HG02870 (cell line): ENCODE measurements around the gene CADPS.

Source experiments
- ATAC-seq: cut with Tn5 transposase; IDR thresholded peaks from one replicate; pipeline ENCODE4 v1.9.1; 2021; ENCODE audit warnings: mild to moderate bottlenecking, moderate library complexity; ENCODE audit not compliant: unreplicated experiment

CADPS gene

GRCh38 chr3:62527474-62527873 is 347.7 kb downstream of the CADPS start:
- no peak for ATAC-seq

GRCh38 chr3:62525281-62525680 is 349.9 kb downstream of the CADPS start:
- no peak for ATAC-seq

- no peak for ATAC-seq
Observed at GRCh38 chr3:62523672-62524071, 351.5 kb downstream of the CADPS start.

DNA sequence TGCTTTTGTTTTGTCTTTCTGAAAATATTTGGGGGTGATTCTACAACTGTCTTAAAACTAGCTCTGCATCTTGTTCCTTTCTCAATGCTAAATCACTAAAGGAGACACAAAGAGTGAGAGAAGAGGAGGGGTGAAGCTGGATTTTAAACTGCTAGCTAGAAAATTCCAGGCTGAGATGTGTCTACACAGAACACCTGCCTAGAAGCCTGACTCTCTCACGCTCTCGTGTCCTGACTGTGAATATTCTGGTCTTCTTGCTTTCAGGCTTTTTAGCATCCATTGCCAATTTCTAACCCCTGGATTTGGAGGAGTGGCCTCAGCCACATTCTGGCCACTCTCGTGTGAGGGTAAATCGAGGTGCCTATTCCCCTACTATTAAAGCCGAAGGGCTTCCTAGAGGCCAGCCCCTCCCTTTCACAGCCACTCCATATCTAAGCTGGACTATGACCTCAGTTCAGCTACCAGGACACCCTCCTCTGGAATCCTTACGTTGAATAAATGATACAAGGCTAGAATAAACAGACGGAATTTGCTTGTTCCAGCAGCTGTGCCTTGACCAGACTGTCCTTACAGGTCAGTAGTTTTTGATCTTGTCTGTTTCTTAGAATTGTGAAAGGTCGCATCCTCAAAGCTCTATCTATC is 353.6 kb downstream of the CADPS start:
- ATAC-seq, result no peak

DNA sequence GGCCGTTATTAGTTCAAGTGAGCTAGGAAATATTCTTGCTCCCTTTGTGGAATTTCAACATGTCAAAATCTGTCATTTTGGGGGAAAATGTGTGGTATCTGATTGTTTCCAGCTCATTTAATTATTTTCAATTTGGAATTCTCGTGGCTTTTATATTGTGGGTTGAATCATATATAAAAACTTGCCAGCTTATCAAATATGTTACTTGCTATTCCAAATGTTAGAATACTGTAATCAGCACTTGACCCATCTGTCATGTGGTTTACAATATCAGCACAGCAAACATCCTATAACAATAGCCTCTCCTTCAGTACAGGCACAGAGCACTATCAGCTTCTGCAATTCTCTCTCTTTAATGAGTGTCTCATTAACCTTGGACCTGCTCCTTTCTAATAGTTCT is 371.7 kb downstream of the CADPS start:
- no peak for ATAC-seq

- no peak for ATAC-seq
Observed at GRCh38 chr3:62502315-62503300, 372.6 kb downstream of the CADPS start.

DNA sequence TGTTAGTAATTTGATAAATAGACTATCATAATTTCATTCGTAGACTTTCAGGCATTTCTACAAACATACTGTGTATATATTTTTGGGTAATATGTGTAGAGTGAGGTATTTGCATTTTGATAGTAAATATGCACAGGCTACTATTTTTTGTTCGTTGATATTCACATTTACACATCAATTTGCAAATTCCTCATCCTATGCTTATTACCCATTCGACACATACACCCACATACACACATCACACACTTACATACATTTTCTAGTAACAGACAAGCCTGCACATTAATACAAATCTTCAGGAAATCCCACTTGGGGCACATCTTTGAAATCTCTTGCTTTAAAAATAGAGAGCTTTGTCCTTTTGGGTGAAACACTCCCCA is 373.9 kb downstream of the CADPS start:
- no peak for ATAC-seq

GRCh38 chr3:62500556-62501288 is 374.5 kb downstream of the CADPS start:
- no peak for ATAC-seq

- no peak for ATAC-seq
Observed at GRCh38 chr3:62497156-62497555, 378.1 kb downstream of the CADPS start.

DNA sequence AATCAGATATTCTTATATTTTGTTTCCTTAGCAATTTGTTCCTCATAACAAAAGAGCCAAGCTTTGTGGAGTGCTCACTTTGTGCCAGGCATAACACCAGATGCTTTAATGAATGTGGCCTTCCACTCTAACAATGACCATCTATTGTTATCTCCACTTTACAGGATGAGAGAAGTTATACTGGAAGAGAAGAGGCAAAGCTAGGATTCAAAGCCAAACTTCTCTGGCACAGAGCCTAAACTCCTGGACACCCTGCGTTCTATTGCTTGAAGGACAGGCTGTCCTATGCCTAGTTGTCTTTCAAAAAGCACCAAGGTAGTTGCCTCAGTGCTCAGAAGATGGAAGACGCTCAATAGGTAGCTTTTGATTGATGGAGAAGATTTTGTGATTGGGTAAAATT is 378.7 kb downstream of the CADPS start:
- ATAC-seq, result no peak

DNA sequence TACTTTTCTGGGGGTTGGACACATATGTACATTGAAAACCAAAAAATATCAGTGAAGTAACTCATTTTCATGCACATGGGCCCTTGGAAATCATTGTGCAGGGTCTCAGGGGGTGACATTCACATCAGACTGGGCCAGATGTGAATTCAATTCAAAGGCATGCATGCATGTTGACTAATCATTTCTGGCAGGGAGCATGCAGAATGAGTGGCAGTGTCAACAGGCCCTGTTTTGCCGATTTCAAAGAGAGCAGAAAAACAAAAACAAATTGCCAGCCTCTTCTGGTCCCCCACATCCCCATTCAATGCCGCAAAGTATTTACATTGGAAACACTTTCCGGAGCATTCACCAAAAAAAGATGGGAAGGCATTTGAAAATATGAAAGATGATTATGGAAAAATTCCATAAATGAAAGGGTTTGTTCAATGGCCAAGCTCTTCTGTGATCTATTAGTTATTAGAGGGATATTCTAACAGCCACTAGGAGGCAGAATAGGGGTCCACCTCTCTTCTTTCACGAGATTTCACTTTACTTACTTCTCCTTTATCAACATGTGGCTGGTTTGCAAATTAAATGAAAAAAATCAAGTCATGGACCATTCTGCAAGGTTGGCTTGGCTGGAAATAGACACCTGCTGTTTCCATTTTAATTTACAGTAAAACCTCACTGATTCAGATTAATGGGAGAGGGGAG is 382.0 kb downstream of the CADPS start:
- ATAC-seq, result no peak

DNA sequence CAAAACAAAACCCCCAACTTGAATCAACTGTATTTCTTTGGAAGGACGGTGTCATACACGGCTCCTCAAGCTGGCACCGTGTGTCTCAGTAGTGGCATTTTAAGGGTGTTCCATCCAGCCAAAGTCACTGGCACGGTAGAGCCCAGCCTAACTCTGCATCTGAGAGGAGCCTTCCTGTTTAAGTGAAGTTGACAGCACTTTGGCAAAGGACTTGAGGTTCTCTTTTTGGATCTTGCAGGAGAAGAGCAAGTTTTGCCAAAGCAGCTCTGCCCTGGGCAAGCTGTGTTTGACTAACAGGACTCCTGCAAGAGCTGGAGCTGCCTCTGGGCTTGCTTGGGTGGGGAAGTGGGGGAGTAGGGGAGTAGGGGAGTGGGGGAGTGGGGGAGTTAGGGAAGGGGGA is 392.3 kb downstream of the CADPS start:
- no peak for ATAC-seq

- ATAC-seq, result no peak
Observed at GRCh38 chr3:62481962-62482361, 393.3 kb downstream of the CADPS start.

- ATAC-seq, result no peak
Observed at GRCh38 chr3:62480056-62480455, 395.2 kb downstream of the CADPS start.

DNA sequence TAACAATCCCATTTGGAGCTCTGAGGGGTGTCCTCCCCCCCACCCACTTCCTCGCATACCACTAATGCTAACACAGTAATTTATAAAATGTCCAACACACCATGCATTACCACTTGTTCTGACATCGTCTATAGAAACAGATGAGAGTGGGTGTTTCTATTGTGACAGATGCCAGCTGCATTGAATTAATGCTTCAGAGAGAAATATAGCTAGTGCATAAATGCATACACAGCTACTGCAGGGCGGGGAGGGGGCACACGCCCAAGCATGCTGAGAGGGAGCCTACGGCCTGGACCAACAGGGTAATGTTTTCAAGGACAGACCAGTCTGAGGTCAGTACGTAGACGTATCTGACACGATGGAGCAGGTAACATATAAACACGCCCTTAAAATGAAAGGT is 395.9 kb downstream of the CADPS start:
- no peak for ATAC-seq

DNA sequence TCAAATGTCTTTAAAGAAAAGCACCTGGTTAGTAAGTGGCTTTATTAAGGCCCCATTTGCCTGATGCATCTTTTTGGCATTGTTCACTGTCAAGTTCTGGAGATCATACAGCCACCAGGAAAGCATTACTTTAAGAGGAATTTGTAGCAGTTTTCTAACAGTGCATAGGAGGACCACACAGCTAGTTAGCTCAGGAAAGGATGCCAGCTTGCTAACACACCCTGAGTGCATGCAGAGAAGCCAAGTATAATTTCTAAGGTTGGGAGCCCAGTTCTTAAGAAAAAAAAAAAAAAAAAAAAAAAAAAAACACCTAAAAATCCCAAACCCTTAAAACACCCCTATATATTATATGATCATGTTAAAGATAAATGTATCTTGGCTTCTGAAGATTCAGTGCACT is 399.9 kb downstream of the CADPS start:
- no peak for ATAC-seq

DNA sequence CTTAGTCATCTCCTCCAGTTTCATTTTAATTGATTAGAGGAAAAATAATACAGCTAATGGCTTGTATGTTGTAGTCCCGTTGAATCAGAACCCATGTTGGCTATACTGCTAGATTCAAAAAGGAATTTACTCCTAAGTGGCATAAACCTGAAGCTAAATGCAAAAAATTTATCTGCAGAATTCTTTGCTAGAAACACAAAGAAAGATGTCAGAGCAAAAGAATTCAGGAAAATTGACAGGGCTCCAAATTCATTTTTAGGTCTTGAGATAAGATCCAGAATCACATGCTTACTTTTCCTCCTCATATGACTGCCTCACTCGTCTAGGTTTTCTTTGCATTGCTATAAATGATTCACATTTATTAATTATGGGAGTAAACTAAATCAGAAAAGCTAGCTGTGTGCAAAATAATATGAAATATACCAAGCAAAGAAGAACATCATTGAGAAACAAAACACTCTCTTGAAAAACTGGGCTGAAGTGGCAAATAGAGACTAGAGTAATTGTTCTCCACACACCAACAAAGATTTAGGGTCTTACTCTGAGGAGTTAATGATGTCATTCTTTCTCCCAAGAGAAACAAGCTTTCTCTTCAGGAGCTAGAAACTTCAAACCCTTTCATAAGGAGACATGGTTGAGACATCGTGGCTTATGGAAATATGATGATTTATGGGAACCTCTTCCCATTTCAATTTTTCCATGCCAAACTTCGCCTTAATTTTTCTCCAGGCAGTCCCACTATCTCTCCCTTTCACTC is 407.1 kb downstream of the CADPS start:
- ATAC-seq, result no peak

- ATAC-seq, result no peak
Observed at GRCh38 chr3:62462788-62463187, 412.4 kb downstream of the CADPS start.

DNA sequence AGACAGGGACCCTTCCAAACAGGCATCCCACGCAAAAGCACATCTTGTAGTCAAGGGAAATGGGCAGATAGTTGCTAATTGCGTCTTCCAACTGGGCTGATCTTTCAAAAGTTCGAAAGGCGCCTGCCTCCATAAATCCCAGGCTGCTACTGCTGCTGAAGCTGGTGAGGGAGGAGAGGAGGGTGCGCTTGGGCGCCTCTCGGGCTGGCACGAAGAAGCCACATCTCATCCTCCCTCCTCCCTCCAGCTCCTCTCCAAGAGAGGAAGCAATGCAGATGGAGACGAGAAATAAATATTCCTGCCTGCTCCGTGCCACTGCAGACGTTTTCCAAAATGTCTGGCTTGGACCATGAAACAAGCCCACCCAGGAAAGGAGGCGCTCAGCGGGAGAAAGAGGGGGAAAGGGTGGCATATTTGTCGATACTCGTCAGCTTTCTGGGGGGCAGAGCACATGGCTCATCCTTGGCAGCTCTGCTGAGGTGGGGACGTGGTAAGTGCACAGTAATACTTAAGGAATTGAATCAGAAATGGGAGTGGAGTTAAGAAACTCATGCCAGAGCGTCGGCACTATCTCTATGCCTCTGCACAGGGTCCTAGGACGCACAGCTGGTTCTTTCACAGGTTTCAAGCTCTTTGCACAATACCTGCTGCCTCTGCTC is 413.0 kb downstream of the CADPS start:
- no peak for ATAC-seq

DNA sequence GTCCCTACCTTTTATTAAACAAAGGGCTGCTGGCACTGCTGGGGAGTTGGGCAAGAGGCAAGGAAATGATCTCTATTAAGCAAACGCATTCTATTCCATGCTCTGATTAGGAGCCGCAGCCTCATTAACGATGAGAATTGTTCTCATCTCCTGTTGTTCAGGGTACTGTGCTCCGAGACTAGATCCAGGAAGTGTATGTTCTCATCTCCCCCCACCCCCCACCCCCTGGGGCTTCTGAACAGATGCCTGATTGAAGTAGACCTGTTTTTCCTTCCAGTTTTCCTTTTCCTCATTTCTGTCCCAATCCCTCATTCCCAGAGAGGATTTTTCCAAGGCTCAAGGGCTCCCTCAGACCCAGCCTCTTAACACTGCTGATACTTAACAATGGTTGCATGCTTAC is 420.3 kb downstream of the CADPS start:
- no peak for ATAC-seq
